HG03280 (cell line): ENCODE data around the gene TCEAL1.
A peak's percentile ranks its signal among the peaks of the same experiment; 100 is the strongest.
"Not testable (repeated sequence)": the region's sequence is repeated elsewhere in the genome, so short reads cannot be mapped to it uniquely, and the experiment has no call there.

Experiments
- ATAC-seq: cut with Tn5 transposase; IDR thresholded peaks from one replicate; pipeline ENCODE4 v1.9.1; 2021; ENCODE audit warnings: mild to moderate bottlenecking, moderate library complexity; ENCODE audit not compliant: unreplicated experiment

TCEAL1 gene, protein sequence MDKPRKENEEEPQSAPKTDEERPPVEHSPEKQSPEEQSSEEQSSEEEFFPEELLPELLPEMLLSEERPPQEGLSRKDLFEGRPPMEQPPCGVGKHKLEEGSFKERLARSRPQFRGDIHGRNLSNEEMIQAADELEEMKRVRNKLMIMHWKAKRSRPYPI

DNA sequence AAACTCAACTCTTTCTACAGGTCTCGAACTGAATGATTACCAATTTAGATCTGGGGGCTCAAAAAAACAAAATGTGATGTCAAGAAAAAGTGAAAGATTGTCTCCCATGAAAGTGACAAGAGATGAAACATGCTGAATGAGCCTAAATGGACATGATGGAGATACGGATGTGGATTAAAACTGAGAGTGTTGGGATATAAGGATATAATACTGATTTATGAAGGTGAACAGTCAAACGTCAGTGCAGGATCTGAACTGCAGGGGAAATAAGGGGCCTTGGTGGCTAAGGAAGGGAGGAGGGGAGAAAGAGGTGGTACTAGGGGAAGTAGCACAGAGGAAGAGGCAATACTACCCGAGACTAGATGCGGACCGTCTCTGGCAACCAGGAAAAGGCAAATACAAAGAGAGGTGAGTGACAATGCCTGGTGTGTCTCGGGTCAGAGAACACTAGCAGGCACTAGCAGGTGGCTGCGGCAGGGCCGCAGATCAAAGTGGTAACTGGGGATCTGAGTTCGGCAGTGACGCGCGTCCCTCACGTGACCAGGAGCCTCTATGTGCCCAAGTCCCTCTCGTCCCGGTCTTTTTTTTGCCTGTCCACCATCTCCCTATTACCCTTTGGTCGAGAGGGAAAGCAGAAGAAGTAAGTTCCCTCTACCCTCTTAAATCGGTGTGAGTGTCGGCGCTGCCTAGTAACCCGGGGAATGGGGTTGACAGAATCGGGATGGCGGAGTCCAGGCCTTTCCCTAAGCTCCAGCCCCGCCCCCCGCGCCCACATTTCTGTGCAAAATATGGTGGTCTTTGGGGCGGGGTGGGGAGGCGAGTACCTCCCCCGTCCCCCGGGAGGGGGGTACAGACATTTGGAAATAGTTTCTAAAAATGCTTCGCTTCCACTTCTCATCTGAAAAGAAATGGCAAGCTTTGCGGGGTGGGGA lies at the start of gene TCEAL1:
TCEAL1 (plus strand) TSS at position 590 of the 932 bp plus-strand sequence. CDS start 942 bp downstream, outside the sequence.
- peak; percentile 69 for ATAC-seq

DNA sequence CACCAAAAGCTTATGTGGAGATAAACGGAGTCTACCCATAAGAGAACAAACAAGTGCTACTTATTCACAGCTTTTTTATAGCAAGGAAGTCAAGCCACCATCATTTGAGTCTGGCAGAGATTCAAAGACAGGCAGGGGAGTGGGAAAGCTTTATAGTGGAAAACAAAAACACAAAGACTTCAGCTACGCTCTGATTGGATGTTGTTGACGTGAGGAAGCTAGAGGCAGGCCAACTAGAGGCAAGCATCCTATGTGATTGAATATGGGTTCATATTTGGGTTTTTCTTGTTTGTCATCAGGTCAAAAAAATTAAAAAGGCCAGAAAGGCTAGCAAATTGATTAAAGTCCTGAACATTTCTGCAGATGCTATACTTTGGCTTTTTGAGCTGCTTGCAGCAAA lies 44.2 kb upstream of the TCEAL1 start:
- no peak for ATAC-seq

DNA sequence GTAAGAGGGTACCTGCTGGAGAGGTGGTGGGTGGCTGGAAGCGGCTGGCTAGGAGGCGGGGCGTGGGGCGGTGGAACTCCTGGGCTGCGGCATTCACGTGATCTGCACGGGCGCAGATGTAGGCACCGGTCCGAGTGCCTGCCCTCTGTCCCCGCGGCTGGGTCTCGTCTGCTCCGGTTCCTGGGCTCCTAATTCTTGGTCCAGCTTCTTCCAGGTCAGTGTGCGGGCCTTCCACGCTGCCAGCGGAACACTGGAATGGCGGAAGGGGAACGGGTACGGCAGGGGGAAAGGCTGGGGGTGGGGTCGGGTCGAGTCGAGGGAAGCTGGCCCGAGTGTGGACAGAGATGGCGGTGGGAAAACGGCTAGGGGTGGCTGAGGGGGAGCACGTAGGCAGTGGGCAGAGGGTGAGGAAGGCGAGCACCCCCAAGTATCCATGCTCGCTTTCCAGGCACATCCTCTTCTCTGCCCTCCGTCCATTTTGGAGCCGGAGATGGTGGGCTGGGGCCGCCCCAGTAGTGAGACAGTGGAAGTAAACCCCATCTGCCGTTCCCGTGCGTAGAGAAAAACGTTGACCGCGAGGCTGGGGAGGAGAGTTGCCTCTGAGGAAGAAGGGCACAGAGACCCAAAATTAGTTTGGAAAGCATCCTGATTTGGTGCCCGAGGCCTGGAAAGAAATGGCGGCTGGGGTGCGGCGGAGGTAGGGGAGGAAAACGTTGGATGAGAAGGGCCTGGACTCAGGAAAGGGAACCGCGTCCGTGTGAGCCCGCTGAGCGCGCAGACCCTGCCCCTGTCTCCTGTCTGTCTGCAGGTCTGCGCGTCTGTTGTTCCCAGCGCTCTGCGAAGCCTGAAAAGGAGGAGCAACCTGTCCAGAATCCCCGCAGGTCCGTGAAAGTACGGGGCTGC lies 43.1 kb upstream of the TCEAL1 start, which contains the start of gene TCEAL4:
TCEAL4 (plus strand) TSS at position 105 of the 903 bp plus-strand sequence. CDS start 1,161 bp downstream, outside the sequence.
- peak; percentile 85 for ATAC-seq

- no peak for ATAC-seq
These were observed 42.5 kb upstream of the TCEAL1 start for GRCh38 chrX:103586314-103586646.

- ATAC-seq = no peak
These were observed 42.1 kb upstream of the TCEAL1 start for GRCh38 chrX:103586659-103587058.

DNA sequence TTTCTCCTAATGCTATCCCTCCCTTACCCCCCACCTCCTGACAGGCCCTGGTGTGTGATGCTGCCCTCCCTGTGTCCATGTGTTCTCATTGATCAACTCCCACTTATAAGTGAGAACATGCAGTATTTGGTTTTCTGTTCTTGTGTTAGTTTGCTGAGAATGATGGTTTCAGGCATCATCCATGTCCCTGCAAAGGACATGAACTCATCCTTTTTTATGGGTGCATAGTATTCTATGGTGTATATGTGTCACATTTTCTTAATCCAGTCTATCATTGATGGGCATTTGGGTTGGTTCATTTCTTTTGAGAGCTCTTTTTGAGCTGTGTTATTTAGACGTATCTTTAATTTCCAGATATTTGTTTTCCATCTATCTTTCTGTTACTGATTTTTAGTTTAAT lies 36.5 kb upstream of the TCEAL1 start:
- ATAC-seq = not testable (repeated sequence)

DNA sequence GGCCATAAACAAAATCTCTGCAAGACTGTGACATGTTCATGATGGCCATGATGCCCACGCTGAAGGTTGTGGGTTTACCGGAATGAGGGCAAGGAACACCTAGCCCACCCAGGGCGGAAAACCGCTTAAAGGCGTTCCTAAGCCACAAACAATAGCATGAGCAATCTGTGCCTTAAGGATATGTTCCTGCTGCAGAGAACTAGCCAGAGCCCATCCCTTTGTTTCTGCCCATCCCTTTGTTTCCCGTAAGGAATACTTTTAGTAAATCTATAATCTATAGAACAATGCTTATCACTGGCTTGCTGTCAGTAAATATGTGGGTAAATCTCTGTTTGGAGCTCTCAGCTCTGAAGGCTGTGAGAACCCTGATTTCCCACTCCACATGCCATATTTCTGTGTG lies 33.6 kb upstream of the TCEAL1 start:
- not testable (repeated sequence) for ATAC-seq

DNA sequence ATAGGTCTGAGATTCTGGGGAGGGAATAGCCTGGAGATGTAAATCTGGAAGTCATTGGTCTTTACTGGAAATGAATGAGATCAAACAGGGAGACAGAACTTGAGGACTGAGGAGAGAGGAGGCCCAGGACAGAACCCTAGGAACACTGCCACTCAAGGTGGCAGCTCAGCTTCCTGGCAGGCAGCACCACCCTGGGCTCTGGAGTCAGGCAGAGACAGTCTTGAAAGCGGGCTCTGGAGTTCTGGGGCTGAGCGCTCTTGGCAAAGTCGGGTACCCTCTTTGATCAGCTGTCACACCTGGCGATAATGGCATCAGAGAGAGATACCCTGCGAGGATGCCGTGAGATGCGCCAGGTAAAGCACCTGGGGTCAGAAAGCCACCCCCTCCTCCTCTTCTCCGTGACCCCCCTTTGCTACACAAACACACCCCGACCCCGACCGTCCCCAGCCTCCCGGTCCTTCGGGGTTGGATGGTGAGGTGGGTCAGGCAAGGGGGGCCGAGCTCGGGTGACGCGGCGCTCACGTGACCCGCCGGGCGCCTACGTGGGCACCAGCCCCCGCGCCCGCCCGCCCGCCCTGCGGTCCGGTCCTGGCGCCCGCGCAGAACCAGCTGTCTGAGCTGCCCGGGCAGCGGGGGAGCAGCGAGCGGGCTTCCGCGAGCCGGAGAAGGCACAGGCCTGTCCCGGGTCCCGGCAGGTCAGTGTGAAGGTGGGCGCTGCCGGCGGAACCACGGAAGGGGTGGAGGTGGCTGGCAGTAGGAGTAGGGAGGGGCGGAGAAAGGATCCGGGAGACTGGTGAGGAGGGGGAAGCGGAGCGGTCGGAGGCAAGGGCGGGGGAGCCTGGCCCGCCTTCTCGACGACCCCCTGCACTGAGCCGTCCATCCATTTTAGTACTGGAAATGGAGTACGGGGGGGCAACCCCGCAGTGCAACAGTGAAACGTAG lies 21.1 kb upstream of the TCEAL1 start, which contains the start of gene TCEAL3:
TCEAL3 (plus strand) TSS at position 600 of the 942 bp plus-strand sequence. CDS start 1,102 bp downstream, outside the sequence.
- ATAC-seq = peak; percentile 75

DNA sequence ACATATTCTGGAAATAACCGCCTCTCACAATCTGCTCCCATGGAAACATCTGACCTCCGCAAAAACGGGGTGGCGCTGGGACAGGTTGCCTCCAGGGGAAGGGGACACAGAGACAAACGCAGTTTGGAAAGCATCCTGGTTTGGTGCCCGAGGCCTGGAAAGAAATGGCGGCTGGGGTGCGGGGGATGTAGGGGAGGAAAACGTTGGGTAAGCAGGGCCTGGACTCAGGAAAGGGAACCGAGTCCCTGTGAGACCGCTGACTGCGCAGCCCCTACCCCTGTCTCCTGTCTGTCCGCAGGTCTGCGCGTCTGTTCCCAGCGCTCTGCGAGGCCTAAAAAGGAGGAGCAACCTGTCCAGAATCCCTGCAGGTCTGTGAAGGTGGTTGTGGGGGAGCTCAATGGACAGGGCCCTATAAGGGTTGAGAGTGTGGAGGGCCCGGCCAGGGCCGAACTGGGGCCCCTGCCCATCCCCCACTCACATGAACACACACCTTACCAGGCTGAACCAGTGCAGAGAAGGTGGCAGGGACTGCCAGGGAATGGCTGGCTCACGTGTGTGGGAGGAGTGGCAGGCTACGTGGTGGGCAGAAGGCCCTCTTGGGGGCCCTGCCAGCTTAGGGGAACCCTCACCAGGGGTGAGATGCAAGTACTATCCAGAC lies 20.3 kb upstream of the TCEAL1 start:
- peak; percentile 21 for ATAC-seq

DNA sequence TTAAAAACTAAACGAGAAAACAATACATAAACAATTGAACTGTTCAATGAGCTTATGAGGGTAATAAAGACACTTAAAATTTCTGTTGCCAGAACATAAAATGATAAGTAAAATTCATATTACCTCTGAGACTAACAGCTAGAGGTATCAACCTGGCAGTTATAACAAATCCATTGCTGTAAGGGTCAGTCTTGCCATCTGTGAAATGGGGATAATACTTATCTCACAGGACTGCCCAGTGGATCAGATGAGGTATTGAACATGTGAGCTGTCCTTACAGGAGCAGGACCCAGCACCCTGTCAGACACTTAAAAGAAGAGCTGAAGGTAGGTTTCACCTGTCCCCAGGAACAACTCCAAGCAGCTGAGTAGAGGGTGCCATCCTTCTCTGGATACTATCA lies 18.5 kb upstream of the TCEAL1 start:
- ATAC-seq = no peak

DNA sequence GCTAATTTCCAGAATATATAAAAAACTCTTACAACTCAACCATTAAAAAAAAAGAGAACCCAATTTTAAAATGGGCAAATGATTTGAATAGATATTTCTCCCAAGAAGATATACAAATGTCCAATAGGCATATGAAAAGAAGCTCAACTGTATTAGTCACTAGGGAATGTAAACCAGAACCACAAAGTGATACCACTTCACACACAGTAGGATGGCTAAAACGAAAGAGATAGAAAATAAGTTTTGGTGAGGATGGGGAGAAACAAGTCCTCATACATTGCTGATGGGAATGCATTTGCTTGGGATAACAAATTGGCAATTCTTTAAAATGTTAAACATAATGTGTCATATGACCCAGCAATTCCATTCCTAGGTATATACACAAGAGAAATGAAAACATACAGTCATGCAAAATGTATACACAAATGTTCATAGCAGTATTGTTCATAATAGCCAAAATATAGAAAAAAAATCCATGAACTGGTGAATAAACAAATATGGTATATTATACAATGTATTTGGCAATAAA lies 15.3 kb upstream of the TCEAL1 start:
- ATAC-seq = no peak

GRCh38 chrX:103614999-103615398 lies 13.8 kb upstream of the TCEAL1 start:
- no peak for ATAC-seq

DNA sequence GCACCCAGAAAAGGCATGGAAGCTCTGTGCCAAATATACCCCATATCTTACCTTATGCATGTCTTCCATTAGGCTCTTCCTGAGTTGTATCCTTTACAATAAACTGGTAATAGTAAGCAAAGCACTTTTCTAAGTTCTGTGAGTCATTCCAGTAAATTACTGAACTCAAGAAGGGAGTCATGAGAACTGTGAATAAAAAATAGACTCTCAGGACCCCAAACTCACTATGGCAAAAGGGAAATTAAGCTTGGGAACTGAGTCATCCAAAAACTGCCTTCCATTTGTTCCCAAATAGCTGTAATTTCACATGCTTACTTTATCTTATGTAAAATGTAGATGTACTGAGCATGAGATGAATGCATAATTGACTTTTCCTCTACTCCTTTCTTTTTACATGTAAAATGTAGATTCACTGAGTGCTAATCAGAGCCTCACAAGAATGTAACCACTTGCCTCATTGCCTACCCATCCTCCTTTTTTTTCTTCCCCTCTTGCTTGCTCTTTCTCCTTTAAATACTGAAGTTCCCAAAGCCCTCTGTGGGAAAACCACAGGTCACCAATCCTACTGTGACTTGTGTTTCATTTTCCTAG lies 12.9 kb upstream of the TCEAL1 start:
- ATAC-seq = no peak

GRCh38 chrX:103616676-103617186 lies 12.0 kb upstream of the TCEAL1 start:
- ATAC-seq = no peak

DNA sequence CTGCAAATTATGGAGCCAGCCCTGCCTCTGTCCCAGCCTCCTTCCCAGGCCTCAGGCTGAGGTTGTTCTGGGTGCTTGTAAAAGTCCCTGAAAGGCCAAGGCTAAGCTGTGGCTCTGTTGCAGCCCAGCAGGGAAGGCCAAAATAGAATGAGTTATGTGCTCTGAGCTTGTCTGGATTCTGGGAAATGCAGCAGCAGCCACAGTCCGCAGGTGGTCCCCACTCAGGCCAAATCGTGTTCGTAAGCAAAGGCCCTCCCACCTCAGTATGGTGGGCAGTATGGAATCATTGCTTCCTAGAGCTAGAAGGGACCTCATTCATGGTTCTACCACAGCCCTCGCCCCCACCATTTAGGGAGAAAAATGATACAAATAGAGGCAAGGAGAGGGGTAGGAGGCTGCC lies 4.7 kb upstream of the TCEAL1 start:
- ATAC-seq = no peak

DNA sequence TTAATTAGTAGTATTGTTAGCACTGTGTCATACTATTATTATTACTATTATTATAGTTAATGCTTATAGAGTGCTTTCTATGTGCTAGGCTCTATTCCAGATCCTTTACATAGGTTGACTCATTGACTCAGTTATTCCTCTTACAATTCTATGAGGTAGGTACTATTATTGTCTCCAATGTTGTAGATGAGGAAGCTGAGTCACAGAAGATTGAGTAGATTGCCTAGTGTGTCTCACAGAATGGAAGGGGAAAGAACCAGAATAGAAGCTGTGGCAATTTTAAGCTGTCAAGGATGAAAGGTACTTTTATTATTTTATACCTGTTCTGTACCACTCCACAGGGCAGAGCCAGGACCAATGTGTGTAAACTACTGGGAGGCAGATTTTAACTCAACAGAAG lies 1.9 kb upstream of the TCEAL1 start:
- no peak for ATAC-seq

GRCh38 chrX:103629318-103630170 lies 769 bp downstream of the TCEAL1 start:
- ATAC-seq = no peak

DNA sequence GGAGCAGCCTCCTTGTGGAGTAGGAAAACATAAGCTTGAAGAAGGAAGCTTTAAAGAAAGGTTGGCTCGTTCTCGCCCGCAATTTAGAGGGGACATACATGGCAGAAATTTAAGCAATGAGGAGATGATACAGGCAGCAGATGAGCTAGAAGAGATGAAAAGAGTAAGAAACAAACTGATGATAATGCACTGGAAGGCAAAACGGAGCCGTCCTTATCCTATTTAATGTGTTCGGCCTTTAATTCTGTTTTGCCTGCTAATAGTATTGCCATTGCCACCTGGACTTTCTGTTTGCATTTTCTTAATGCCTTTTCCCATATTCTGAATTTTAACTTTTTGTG lies 1.4 kb downstream of the TCEAL1 start:
- no peak for ATAC-seq
